Measurements from ENCODE around the gene BBOX1.

DNA sequence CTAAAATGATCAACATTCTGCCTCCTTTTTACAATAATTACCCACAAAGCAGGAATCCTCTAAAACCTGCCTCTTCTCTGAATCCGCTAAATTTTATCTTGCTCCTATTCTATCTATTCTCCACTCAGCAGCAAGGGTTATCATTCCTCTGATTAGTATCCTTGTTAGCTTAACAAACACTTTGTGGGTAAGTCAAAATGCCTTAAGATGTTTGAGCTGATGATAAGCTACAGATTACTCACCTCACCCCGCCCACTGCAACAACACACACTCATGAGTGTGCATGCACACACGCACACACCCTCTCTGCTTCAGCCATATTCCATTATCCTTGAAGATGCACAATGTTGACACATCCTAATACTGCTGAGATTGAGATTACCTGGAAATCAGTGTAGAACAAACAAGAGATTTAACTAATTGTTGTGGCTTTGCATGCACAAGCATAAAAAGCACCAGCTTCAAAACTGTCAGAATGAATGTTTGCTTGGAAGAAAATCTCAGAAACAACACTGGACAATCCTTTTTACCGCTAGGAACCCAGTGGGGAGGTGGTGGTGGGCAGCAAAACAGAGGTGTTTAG lies 130.9 kb downstream of the BBOX1 start:
- no peak for TF ChIP-seq HOXB5 (CRISPR knock-in tag; IDR thresholded peaks at IDR 0.05)
- TF ChIP-seq, protein P1, sequence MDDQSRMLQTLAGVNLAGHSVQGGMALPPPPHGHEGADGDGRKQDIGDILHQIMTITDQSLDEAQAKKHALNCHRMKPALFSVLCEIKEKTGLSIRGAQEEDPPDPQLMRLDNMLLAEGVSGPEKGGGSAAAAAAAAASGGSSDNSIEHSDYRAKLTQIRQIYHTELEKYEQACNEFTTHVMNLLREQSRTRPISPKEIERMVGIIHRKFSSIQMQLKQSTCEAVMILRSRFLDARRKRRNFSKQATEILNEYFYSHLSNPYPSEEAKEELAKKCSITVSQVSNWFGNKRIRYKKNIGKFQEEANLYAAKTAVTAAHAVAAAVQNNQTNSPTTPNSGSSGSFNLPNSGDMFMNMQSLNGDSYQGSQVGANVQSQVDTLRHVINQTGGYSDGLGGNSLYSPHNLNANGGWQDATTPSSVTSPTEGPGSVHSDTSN (IDR thresholded peaks at IDR 0.05): no peak
- TF ChIP-seq, protein P2, sequence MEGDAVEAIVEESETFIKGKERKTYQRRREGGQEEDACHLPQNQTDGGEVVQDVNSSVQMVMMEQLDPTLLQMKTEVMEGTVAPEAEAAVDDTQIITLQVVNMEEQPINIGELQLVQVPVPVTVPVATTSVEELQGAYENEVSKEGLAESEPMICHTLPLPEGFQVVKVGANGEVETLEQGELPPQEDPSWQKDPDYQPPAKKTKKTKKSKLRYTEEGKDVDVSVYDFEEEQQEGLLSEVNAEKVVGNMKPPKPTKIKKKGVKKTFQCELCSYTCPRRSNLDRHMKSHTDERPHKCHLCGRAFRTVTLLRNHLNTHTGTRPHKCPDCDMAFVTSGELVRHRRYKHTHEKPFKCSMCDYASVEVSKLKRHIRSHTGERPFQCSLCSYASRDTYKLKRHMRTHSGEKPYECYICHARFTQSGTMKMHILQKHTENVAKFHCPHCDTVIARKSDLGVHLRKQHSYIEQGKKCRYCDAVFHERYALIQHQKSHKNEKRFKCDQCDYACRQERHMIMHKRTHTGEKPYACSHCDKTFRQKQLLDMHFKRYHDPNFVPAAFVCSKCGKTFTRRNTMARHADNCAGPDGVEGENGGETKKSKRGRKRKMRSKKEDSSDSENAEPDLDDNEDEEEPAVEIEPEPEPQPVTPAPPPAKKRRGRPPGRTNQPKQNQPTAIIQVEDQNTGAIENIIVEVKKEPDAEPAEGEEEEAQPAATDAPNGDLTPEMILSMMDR (IDR thresholded peaks at IDR 0.05): no peak
